Panc1 (cell line): ENCODE data around the gene TMEM63C. TPM values are rescaled to one million over a fixed set of nuclear protein-coding genes. Genes with fewer than 3 reads are reported as not detected.

Source experiments
- ATAC-seq: fragments of 200-7000 bp; cut with Tn5 transposase; 2 replicates; pipeline ENCODE4 v1.9.1; 2020; ENCODE audit warnings: mild to moderate bottlenecking, moderate library complexity
- BruUV-seq: library from RNA; stranded (reverse); fragments of 400-500 nt; replicated peaks from 2 replicates; lab custom pipeline; 2021; lab: Mats Ljungman, UMichigan
- CTCF ChIA-PET: fragments of 300-600 bp; sonication (Branson Sonifier 250); formaldehyde crosslinking; loops from one replicate; lab custom pipeline; 2022; ENCODE audit warnings: antibody characterized with exemption; lab: Charles Lee
- POLR2A ChIA-PET: fragments of 300-600 bp; sonication (Branson Sonifier 250); formaldehyde crosslinking; loops from one replicate; lab custom pipeline; 2022; ENCODE audit warnings: antibody characterized with exemption; lab: Charles Lee
- DNase-seq: peaks from one replicate; pipeline ENCODE4 v3.0.0-alpha.2; 2010; ENCODE audit warnings: low read depth, low spot score
- H3K27ac ChIP-seq: 2 replicates; pipeline ENCODE4 v1.5.1; 2011; ENCODE audit warnings: mild to moderate bottlenecking, low read length, inconsistent platforms
- H3K27me3 ChIP-seq: fragments of 200-500 bp; sonication (Bioruptor generic); 2 replicates; pipeline ENCODE4 v1.6.0; 2014; ENCODE audit warnings: low read length, inconsistent platforms; ENCODE audit not compliant: control insufficient read depth, insufficient read depth
- H3K36me3 ChIP-seq: fragments of 200-500 bp; sonication (Bioruptor generic); 2 replicates; pipeline ENCODE4 v1.5.1; 2014; ENCODE audit warnings: inconsistent platforms, mild to moderate bottlenecking, low read length, moderate library complexity; ENCODE audit not compliant: control insufficient read depth, insufficient read depth
- H3K4me1 ChIP-seq: 2 replicates; pipeline ENCODE4 v1.5.1; 2011; ENCODE audit warnings: inconsistent platforms, mild to moderate bottlenecking, low read length, moderate library complexity; ENCODE audit not compliant: control insufficient read depth, insufficient read depth
- H3K4me3 ChIP-seq, 2 experiments: 2 replicates each; pipeline ENCODE4 v1.5.1; 2011 to 2012; ENCODE audit warnings: low read depth in 2 of 2, low read length in 2 of 2, mild to moderate bottlenecking in 2 of 2, inconsistent platforms in 1 of 2, moderate library complexity in 1 of 2
- H3K9me3 ChIP-seq: fragments of 200-500 bp; sonication (Bioruptor generic); 2 replicates; pipeline ENCODE4 v1.5.1; 2014; ENCODE audit warnings: low read depth, mild to moderate bottlenecking, inconsistent platforms, low read length, moderate library complexity; ENCODE audit not compliant: control insufficient read depth, insufficient read depth
- POLR2AphosphoS5 ChIP-seq: IDR thresholded peaks from 2 replicates; pipeline ENCODE4 v1.6.1; 2012; ENCODE audit warnings: mild to moderate bottlenecking, low read depth, low read length, moderate library complexity
- SIN3A ChIP-seq: IDR thresholded peaks from 2 replicates; pipeline ENCODE4 v1.6.1; 2012; ENCODE audit warnings: low read depth, mild to moderate bottlenecking, low read length, moderate library complexity, borderline replicate concordance; ENCODE audit not compliant: insufficient read depth
- TCF7L2 ChIP-seq: IDR thresholded peaks from 2 replicates; pipeline ENCODE4 v1.6.1; 2011; ENCODE audit warnings: mild to moderate bottlenecking, low read depth, low read length, inconsistent platforms
- in situ Hi-C: cut with HindIII; loops from 2 replicates; pipeline ENCODE4 v1.10.0; 2016; ENCODE audit warnings: low sequenced_read_pairs, low pct_unique_long_range_greater_than_20kb
- intact Hi-C: fragments of 100-400 bp; cut with micrococcal nuclease; formaldehyde crosslinking; loops from one replicate; pipeline ENCODE4 v1.10.0; 2022; ENCODE audit not compliant: unreplicated experiment
- total RNA-seq: library from RNA; stranded (reverse); gene quantifications from one replicate; pipeline ENCODE4 v1.2.1, GENCODE V29; 2021; ENCODE audit not compliant: unreplicated experiment
- TF ChIP-seq, protein P1 (sequence below): fragments of 450-650 bp; IDR thresholded peaks from 2 replicates; pipeline ENCODE4 v1.5.1; 2017; ENCODE audit warnings: mild to moderate bottlenecking
- TF ChIP-seq, protein P2 (sequence below), 2 experiments: IDR thresholded peaks; 2 replicates each; pipeline ENCODE4 v1.6.1; 2011 to 2012; ENCODE audit warnings: low read depth in 2 of 2, control low read depth in 1 of 2, low read length in 1 of 2, mild to moderate bottlenecking in 1 of 2, moderate library complexity in 1 of 2; ENCODE audit not compliant: insufficient read depth in 1 of 2

The TMEM63C gene
- total RNA-seq, 1 experiment from 2014 or later: 2.4 TPM

DNA sequence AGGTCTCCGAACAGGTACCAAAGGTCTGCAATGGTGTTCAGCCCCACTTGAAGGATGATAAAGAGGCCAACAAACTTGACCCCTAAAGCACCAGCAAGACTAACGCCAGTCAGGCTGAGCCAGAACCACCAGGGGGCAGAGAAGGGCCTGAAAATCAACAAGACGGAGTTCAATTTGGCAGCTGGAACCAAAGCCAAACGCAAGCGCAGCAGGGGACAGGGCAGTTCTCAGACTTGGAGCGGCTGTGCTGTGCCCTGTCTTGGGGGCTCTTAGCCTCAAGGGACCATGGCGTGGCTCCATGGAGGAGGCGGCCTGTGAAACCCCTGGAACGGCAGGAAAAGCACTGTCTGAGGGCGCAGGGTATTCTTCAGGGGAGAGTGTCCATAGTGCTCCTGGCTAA is 119.5 kb downstream of the TMEM63C start:
- peaks cover 19% of the 10 kb centered on the region for H3K4me1 ChIP-seq
- in situ Hi-C loops (no loop called here), intact Hi-C loops (no loop called here)
- DNase-seq: peak; percentile 69
- TF ChIP-seq, protein P1, sequence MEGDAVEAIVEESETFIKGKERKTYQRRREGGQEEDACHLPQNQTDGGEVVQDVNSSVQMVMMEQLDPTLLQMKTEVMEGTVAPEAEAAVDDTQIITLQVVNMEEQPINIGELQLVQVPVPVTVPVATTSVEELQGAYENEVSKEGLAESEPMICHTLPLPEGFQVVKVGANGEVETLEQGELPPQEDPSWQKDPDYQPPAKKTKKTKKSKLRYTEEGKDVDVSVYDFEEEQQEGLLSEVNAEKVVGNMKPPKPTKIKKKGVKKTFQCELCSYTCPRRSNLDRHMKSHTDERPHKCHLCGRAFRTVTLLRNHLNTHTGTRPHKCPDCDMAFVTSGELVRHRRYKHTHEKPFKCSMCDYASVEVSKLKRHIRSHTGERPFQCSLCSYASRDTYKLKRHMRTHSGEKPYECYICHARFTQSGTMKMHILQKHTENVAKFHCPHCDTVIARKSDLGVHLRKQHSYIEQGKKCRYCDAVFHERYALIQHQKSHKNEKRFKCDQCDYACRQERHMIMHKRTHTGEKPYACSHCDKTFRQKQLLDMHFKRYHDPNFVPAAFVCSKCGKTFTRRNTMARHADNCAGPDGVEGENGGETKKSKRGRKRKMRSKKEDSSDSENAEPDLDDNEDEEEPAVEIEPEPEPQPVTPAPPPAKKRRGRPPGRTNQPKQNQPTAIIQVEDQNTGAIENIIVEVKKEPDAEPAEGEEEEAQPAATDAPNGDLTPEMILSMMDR: peak; percentile 81
- TF ChIP-seq TCF7L2: no peak
- H3K27ac ChIP-seq: no peak overlapping the region
- H3K27me3 ChIP-seq: no peaks in the 10 kb centered on the region
- H3K9me3 ChIP-seq: no peaks in the 10 kb centered on the region
- peak; percentile 73 for ATAC-seq
- BruUV-seq: no TSS peak
- H3K4me3 ChIP-seq: no peak overlapping the region
- CTCF ChIA-PET: interaction anchor here (0.5 to 2.8 kb wide), 4 partner anchors 15 to 150 kb away, joined by 4 to 16 read pairs (median 6); no protein-coding TSS in a partner anchor
- no peaks in the 10 kb centered on the region; the same call in 1 of the 2 replicates for H3K36me3 ChIP-seq
- POLR2A ChIA-PET: no interaction called here

DNA sequence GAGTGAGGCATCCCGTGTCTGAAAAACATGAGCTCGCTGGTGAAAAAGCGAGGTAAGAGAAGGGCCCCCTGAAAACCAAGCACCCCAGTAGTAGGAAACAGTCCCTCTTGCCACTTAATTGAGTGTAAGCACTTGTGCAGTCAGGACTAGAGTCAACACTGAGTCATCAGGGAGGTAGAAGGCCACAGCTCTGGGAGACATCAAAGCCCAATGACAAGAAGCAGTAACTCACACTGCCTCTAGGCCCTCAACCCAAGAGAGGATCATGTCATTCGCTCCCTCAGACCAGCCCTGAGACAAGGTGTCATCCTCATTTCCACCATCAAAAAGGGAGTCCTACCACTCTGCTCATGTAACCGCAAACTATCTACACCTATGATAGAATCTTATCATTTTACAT is 121.3 kb downstream of the TMEM63C start:
- in situ Hi-C loops: no loop called here
- POLR2A ChIA-PET: interaction anchor here (1.4 kb wide), 1 partner anchor 13 kb away, joined by 5 read pairs; no protein-coding TSS in a partner anchor
- peaks cover 23% of the 10 kb centered on the region for H3K4me1 ChIP-seq
- intact Hi-C loops: no loop called here
- no peaks in the 10 kb centered on the region for H3K9me3 ChIP-seq
- no peak for DNase-seq
- CTCF ChIA-PET: interaction anchor here (0.6 to 2.8 kb wide), 4 partner anchors 11 to 165 kb away, joined by 3 to 16 read pairs (median 6); no protein-coding TSS in a partner anchor
- TF ChIP-seq POLR2AphosphoS5 (no peak), TCF7L2 (peak; percentile 42; the same call in 1 of the 2 replicates), SIN3A (no peak)
- TF ChIP-seq, protein P1: no peak
- TF ChIP-seq, protein P2, sequence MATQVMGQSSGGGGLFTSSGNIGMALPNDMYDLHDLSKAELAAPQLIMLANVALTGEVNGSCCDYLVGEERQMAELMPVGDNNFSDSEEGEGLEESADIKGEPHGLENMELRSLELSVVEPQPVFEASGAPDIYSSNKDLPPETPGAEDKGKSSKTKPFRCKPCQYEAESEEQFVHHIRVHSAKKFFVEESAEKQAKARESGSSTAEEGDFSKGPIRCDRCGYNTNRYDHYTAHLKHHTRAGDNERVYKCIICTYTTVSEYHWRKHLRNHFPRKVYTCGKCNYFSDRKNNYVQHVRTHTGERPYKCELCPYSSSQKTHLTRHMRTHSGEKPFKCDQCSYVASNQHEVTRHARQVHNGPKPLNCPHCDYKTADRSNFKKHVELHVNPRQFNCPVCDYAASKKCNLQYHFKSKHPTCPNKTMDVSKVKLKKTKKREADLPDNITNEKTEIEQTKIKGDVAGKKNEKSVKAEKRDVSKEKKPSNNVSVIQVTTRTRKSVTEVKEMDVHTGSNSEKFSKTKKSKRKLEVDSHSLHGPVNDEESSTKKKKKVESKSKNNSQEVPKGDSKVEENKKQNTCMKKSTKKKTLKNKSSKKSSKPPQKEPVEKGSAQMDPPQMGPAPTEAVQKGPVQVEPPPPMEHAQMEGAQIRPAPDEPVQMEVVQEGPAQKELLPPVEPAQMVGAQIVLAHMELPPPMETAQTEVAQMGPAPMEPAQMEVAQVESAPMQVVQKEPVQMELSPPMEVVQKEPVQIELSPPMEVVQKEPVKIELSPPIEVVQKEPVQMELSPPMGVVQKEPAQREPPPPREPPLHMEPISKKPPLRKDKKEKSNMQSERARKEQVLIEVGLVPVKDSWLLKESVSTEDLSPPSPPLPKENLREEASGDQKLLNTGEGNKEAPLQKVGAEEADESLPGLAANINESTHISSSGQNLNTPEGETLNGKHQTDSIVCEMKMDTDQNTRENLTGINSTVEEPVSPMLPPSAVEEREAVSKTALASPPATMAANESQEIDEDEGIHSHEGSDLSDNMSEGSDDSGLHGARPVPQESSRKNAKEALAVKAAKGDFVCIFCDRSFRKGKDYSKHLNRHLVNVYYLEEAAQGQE (IDR thresholded peaks at IDR 0.05; ENCODE audit: insufficient read depth in 1 of 2, low read depth in 2 of 2, low read length in 1 of 2): no peak
- peak overlapping the region; percentile 26; the same call in 1 of the 2 replicates for H3K27ac ChIP-seq
- H3K36me3 ChIP-seq: no peaks in the 10 kb centered on the region; the same call in 1 of the 2 replicates
- peak; percentile 70 for ATAC-seq
- BruUV-seq: no TSS peak
- no peaks in the 10 kb centered on the region for H3K27me3 ChIP-seq
- no peak overlapping the region for H3K4me3 ChIP-seq
